ENCODE results near the gene SEMA4C.

SEMA4C gene

DNA sequence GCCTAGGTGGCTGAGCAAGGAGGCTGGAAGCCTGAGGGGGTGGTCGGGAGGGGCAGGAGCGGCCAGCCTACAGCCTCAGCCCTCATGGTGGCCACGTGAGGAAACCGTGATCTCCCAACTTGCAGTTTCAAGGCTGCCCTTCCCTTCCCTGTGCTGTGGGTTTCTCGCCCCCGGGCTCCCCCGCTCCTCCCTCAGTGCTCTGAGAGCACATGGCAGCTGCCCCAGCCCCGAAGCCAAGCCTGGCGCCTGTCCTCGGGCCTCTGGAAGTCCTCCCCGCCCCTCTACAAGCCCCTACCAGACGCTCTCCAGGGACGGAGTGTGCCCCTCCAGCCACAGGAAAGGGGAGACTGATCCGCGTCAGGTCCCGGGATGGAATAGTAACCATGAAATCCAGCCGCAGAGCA lies 25.5 kb downstream of the SEMA4C start:
- FAIRE-seq = no peak
- DNase-seq (ENCODE audit: insufficient read length, low spot score) = no peak

DNA sequence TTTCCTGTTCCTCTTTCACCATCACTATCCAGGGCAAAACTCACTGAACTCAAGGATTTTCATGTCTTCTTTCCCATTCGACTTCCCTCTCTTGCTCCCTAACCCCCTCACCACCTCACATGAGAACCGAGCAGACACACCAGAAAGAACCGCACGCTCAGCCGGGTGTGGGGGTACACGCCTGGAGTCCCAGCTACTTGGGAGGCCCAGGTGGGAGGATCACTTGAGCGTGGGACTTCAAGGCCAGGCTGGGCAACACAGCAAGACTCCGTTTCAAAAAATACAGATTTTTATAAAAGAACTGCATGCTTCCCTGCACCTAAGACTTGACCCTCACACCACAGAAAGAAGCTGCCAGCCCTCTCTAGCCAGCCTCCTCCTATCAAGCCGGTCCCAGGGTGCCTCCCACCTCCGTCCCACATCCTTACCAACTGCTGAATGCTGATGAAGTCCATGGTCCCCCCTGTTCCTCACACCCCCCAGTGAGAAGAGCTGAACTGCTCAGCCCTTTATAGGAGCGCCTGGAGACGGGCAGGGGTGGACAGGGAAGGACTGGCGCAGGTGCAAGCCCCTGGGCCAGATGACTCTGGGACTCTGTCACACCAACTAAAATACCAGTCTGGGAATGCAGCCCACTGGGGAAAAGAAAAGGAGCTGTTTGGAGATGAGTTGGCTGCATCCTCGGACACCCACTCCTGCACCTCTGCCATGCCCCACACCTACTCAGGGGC lies 26.2 kb downstream of the SEMA4C start, which contains the start of gene ANKRD23:
Gene ANKRD23, minus strand, starts transcription at position 484 of the 731 bp plus-strand sequence. Its CDS starts 29 bp downstream, at position 455.
- DNase-seq (ENCODE audit: insufficient read length, low spot score) (no peak), FAIRE-seq (no peak)

DNA sequence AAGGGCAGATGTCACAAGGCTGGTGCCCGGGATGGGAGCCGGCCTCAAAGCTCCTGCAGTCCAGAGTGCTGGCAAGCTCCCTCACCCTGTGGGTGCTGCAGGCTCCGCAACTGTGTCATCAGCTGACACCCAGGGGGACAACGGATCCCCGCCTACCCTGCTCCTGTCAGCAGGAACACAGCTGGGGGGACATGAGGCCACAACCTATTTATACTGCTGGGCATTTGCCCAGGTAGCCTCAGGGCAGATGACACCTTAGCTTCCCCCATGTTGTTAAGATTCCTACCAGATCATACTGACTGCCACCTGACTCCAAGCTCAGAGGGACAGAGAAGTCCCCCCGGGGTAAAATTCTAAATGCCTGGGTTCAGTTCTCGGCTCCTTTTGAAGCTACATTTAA lies 27.3 kb downstream of the SEMA4C start:
- peak; percentile 16 for FAIRE-seq
- no peak for DNase-seq (ENCODE audit: insufficient read length, low spot score)

DNA sequence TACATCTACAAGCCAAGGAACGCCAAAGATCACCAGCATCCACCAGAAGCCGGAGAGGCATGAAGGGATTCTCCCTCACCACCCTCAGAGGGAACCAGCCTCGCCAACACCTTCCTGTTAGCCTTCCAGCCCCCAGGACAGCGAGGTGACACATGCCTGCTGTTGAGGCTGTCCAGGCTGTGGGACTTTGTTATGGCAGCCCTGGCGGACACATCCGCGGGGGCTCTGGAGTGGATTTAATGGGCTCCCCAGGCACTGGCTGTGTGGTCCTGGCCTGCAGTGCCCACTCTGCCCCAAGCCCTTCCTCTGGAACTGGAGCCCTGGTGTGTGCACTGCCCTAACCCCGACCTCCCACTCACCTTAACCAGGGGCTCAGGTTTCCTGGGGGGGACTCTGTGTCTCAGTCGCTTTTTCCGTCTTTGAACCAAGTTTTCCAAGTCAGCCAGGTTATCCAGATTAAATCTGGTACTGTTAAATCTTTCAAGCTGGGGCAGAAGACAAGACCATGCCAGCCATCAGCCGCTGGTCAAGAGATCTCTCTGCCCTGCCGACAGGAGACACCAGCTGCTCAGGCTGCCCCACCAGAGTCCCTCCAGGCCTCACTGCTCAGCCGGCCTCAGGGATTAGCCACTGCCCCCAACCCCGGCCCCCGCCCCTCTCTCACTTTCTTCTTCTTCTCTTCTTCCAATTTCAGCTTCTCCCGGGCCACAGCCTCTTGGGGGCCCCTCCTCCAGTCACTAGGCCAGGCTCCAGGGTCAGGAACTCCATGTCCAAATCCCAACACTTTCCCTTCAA lies 28.0 kb downstream of the SEMA4C start:
- FAIRE-seq = no peak
- DNase-seq (ENCODE audit: insufficient read length, low spot score) = no peak

DNA sequence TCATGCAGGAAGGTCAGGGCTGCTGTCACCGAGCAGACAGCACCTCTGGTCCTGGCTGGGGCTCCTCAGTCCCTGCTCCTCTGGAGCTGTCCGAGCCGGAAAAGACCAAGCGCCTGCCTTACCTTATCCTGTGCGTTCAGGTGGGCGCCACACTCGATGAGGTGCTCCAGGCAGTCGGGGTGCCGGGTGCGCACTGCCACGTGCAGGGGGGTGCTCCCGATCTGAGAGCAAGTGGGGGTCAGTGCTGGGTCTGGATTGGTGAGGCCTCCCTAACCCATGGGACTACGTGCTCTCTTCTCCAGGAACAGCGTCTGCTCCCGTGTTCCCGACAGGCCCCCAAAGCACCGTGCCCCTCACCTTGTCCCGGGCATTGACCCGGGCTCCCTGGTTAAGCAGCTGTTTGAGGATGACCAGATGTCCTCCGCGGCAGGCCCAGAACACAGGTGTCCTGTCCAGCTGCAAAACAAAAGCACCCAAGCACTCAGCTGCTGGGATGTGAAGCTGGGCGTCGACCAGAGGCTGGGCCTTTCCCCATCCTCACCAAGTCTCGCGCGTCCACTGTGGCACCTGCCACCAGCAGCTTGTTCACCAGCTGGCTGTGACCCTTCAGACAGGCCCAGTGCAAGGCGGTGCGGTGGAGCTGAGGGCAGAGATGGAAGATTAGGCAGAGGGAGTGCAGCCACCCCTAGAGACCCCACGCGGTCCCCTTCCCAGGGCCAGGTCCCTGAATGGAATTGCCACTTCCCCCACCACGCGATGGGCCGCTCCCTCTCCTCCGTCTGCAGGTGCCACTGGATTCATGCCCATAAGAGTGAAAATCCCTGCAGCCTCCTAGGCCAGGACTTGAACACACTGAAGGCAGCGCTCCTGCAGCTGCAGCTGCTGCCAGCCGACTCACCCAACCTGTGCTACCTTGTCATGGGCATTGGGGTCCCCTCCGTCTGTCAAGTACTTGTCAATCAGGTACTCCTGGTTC lies 29.7 kb downstream of the SEMA4C start:
- DNase-seq (ENCODE audit: insufficient read length, low spot score) (no peak), FAIRE-seq (peak; percentile 54)

DNA sequence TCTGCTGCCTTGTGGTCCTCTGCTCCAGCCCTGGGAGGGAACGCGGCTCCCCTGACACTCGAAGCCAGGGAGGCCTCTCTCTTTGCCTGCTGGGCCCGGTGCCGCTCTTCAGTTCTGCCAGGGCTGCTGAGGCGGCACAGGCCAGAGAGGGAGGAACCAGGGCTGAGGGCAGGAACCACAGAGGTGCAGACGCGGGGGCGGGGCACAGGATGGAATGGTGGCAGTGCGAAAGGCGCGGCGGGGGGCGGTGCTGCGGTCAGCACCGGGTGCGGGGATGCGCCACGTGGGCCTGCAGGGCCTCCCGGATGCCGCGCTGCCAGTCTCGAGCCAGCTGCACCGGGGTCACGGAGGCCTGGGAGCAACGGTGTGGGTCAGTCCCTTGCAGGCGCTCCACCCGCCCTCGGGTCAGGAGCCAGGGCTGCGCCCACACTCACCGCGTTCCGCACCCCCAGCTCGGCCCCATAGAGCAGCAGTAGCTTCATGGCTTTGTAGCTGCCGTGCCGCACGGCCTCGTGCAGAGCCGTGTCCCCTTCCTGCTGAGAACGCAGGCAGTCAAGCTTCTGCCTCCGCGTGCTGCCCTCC lies 30.5 kb downstream of the SEMA4C start:
- FAIRE-seq (no peak), DNase-seq (ENCODE audit: insufficient read length, low spot score) (no peak)

DNA sequence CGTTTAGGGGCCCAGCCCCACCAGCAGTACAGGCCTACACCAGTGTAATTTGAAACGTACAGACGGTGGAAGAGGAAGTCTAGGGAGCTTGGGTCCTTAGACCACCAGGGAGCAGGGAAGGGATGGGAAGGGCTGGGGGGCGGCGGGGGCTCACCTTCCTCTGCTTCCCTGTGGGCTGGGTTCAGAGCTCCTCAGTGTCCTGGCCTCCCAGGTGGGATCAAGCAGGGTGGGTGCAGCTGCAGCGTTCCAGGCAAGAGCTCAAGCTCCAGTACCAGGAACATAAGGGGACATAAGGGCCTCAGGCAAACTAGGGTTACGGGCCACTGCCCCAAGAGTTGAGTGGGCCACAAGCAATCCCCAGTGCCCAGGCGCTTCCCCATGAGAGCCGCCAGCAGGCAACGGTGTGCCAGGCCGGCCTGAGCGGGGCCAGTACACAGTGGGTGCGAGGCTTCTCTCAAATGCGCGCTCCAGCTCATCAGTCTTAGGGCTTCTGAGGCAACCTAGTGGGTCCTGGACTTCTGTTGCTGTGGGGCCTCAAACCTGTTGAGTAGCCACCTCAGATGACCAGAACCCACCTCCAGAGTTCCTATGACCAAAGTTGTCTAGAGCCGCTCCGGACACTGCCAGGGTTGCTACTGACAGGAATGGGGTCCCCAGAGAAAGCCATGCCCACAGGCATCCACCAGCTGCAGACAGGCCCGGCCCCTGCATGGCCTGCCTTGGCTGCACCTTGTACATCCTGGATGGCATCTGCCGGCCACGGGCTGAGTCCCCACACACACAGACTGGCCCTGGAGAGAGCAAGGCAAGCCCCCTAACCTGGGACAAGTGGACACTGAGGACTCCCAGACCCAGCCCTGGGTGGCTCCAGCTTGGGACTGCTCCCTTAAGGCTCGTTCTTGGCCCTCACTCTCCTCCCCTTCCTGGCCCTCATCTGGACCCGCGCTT lies 31.3 kb downstream of the SEMA4C start:
- FAIRE-seq (no peak), DNase-seq (ENCODE audit: insufficient read length, low spot score) (no peak)

DNA sequence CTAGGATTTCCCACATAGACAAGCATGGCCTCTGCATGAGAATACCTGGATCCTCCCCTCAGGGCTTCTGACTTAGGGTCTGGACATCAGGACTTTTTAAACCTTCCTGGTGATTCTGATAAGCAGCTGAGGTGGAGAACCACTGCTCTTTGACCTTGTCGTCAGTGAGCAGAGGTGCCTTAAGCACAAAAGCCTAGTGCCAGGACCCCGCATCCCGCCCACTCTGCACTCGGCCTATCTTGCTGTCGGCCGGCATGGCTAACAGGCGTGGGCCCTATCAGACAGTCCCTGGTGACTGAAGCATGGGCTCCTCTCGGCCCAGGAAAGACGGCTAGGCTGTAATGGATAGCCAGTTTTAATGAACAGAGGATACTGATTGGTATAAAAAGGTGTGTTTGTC lies 32.3 kb downstream of the SEMA4C start:
- FAIRE-seq (peak; percentile 16), DNase-seq (ENCODE audit: insufficient read length, low spot score) (no peak)

DNA sequence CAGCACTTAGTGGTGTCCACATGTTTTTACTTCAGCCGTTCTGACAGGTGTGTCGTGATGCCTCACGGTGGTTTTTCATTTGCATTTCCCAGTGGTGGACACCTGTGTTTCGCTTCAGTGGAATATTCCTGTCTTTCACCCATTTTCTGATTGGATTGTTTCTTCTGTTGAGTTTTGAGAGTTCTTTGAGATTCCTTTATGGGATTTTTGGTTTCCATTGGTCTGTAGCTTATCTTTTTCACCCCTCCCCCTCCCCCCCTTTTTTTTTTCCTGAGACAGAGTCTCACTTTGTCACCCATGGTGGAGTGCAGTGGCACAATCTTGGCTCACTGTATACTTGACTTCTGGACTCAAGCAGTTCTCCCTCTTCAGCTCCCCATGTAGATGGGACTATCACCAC lies 34.0 kb downstream of the SEMA4C start:
- DNase-seq (ENCODE audit: insufficient read length, low spot score) (no peak), FAIRE-seq (no peak)

DNA sequence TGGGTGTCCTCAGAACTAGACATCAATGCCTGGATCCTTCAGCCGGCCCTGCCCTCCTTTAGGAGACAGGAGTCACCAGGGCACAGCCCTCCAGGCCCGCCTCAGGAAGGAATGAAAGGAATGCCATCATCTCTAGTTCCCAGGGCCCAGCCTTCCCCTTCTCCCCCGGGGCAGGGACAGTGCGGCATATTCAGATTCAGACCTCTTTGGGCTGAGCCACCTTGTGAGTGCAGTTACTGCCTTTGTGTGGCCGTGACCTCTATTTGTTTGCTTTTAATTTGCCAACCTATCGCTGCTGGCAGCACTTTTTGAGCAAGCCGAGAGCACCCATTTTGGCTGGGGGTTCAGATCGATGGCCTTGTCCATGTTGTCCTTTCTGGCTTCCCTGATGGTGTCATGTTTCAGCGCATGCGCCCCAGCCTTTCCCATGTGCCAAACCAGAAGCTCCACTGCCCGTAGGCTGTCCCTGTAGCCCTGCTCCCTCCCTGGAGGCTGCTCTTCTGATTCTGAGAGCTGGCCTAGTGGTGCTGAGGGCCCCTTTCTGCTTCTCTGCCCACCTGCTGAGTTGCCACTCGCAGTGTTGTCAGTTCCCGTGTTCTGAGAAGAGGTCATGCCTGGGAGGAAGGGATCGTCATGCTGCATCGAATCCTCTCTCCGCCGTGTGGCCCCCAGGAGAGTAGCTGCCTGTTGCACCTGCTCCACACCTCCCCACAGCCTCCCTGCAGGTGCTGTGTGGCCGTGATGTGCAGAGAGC lies 36.9 kb downstream of the SEMA4C start:
- peak; percentile 96 for FAIRE-seq

DNA sequence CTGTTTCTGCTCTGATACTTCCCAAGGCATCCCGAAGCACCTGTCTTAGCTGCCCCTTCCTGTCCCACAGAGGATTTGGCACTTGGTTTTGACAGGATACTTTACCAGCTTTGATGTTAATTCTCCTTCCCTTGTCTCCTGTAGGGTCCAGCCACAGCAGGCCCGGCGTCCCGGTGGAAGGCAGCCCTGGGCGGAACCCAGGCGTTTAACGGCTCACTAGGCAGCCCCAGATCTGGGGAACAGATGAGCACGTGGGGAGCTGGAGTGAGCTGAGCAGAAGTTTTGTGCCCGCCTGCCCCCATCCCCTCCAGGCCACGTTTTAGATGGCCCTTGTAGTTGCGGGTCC lies 37.5 kb downstream of the SEMA4C start:
- DNase-seq (ENCODE audit: insufficient read length, low spot score) (no peak), FAIRE-seq (no peak)

More for the DNA sequence above, 36.9 kb downstream of the SEMA4C start:
- DNase-seq (ENCODE audit: insufficient read length, low spot score) = peak; percentile 92

DNA sequence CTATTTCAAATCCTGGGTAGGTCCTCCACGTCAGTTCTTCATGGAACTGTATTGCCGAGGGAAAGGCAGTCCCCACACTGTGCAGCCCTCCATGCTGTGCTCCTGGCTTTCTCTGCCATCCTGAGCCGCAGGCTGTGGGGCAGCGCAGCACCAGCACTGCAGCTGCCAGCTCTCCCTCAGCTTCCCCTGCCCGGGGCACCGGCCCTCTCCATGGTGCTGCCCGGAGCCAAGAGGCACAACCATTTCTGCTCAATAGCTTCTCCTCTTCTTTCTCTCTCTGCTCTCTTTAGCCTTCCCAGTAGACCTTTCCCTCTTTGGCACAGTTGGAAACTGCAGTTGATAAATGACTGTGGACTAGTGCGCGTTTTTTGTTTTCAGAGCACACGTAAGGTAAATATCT lies 38.2 kb downstream of the SEMA4C start:
- FAIRE-seq (no peak), DNase-seq (ENCODE audit: insufficient read length, low spot score) (no peak)

DNA sequence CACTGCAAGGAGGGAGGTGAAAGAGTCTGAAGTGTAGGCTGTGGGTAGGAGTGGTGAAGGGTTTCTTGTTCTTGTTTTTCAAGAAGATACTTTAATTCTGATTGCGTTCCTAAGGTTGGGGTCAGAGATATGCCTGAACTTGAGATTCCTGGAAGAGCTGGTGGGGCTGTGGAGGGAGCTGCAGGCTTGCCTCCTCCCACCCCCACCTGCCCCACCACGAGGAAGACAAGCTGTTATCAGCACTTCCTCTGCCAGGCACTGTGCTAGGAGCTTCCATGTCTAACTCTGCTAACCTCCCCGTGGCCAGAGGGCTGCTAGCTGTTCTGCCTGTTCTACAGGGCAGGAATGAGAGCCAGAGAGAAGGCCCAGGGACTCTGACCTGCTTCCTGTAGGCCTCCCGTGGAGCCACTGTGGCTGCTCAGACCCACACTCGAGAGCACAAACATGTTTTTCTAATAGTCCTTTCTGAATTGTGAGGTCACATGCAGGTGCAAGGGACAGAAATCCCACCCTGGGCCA lies 39.8 kb downstream of the SEMA4C start:
- DNase-seq (ENCODE audit: insufficient read length, low spot score) (no peak), FAIRE-seq (peak; percentile 78)

DNA sequence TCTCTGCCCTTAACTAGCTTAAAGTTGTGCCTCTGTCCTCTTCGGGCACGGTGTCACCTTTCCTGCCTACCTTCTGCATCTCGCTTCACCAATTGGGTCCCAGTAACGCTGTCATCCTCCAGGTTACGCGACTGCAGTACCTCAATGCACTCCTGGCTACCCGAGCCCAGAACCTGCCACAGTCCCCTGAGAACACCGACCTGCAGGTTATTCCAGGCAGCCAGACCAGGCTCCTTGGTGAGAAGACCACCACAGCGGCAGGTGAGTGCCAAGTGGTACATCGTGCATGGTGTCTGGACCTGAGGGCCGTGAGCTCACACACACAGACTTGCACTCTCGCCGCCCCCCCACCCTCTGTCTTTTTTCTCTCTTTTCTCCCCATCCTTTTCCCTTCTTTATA lies 41.0 kb downstream of the SEMA4C start:
- FAIRE-seq (peak; percentile 64), DNase-seq (ENCODE audit: insufficient read length, low spot score) (no peak)

DNA sequence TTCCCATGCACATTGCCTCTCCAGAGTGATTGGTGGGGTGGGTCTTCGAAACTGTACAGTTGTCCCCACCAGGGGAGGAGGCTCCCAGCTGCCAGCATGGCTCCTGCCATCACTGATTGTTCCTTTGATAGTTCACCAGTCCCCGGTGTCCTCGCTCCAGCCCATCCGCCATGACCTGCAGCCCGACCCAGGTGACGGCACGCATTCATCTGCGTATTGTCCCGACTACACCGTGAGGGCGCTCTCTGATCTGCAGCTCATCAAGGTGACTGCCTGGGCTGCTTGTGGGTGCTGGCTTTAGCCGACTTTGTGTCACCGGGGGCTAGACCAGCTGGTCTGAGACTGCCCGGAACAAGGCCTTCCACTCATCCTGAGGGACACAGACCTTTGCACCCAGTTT lies 41.4 kb downstream of the SEMA4C start:
- DNase-seq (ENCODE audit: insufficient read length, low spot score) = no peak
- FAIRE-seq = no peak

DNA sequence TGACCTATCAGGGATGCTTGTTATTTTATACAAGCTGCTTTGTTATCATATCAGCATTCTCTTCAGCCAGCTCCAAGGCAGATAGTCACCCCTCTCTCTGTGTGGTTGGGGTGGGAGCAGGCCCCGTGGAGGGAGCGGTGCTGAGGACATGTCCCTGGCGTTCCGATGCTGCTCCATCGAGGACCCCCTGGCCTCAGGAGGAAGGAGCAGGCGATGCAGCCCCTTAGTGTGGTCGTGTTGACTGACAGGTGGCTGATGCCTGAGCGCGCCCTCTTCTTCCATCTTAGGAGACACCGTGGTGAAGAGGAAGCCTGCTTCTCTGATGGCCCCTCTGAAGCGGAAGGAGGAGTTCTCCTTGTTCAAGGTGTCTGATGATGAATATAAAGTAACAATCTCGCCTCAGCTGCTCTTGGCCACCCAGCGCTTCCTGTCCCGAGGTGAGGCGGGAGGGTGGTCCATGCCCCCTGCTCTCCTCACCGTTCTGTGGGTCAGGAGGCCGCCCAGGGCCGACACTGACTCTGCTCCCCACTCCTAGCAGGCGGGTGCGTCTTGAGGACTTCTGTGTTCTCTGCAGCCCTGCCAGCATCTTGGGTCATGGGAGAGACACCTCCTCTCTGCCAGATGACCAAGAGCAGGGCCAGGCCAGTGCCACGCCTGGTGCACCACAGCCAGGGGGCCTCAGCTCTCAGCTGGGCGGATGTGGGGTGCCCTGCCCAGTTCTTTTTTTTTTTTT lies 43.2 kb downstream of the SEMA4C start:
- FAIRE-seq (no peak), DNase-seq (ENCODE audit: insufficient read length, low spot score) (no peak)

DNA sequence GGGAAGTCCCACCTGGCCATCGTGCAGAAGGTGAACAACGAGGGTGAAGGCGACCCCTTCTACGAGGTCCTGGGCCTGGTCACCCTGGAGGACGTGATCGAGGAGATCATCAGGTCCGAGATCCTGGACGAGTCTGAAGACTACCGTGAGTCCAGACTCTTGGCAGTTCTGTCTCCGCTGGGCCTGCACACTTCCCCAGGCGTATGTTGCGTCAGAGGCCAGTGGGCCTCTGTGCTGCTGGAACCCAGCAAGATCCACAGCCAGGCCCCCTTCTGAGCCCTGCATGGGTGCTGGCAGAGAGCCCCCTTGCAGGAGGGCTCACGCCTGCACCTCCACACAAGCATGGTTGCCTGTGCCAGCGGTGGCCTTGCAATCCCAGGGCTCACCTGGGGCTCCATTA lies 44.8 kb downstream of the SEMA4C start:
- DNase-seq (ENCODE audit: insufficient read length, low spot score) = no peak
- no peak for FAIRE-seq

Data from HTR-8/SVneo (cell line).